GM19455 (cell line): ENCODE data around the gene SULT1C3.
"Not testable (repeated sequence)": the region's sequence is repeated elsewhere in the genome, so short reads cannot be mapped to it uniquely, and the experiment has no call there.

ENCODE experiments used
- ATAC-seq: cut with Tn5 transposase; IDR thresholded peaks from one replicate; pipeline ENCODE4 v1.9.1; 2021; ENCODE audit not compliant: unreplicated experiment

Gene SULT1C3

DNA sequence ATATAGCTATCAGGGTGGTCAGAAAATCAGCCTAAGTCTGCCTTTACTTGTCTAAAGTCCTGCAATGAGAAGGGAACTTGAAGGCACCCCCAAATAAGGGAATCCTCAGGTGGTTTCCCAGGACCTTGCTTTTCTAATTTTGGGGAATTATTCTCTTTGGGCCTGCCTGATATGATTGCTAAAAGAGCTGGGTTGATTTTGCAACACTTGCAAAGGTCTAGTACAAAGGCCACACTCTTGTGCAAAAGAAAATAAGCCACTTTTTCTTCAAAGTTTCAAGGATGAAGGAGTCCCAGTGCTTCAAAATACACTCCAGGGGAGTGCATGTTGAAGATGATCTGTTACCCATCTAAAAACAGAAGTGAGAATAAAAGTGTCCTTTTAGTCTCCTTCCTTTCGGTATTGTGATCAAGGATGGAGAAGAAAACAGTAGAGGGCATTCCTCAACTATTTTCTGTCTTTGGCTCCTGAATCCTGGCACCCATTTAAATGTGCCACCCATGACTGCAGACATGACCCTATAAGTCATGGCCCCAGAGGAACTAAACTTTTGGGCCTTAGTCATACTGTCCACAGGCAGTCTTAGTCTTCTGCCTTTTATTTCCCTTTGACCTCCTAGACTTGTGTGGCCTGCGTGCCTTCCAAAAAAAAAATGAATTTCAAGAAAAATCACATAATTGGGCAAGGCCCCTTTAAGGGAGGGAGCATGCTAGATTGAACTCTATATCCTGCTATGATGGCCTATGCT lies 5.1 kb downstream of the SULT1C3 start:
- ATAC-seq, result no peak

DNA sequence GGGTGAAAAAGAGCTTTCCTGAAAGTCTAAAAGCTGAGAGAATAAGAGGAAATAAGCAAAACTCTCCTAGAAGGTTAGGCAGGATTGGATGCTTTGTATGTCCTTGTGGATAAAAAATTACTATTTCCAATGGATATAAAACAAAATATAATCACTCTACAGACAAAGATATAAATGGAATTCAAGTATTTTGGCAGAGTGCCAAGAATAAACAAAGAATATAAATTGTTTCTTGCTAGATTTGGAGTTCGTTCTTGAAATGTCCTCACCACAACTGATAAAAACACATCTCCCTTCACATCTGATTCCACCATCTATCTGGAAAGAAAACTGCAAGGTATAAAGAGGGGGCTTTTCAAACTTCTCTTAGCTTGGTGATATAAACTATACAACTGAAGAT lies 13.3 kb downstream of the SULT1C3 start:
- no peak for ATAC-seq

GRCh38 chr2:108257757-108258331 lies 18.1 kb downstream of the SULT1C3 start:
- ATAC-seq, result no peak

GRCh38 chr2:108260773-108261172 lies 21.0 kb downstream of the SULT1C3 start:
- ATAC-seq, result no peak

DNA sequence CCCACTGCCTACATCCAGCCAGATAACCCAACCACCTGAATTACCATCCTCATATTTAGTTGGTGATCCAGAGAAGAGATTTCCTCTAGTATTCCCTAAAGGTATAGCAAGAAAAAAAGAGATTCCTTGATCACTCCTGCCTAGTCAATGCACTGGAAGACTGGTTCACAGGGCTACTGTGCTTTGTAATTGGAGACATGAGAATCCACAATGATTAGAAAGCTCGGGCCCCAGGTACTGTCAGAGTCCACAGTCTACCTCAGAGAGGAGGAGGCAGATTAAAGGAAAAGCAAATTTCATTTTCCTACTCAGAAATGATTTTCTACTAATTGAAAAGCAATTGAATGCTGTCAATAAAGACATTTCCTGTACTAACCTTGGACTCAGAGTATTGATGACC lies 22.3 kb downstream of the SULT1C3 start:
- no peak for ATAC-seq

DNA sequence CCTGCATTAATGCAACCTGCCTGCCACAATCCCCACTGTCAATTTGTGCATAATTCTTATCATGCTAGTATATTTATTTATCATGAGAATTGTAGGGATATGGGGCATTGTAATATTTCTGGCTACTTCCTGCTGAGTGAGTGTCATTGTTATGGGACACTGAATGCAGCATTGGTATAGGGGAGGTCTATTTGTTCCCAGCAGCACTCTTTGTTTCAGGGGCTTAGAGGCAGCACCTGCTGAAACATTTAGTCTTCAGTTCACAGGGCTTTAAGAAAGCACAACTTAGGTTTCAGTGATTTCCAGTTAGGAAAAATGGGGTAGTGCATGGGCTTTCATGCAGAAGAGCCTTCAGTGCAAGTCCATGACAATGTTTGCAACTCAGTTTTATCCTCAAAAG lies 23.6 kb downstream of the SULT1C3 start:
- no peak for ATAC-seq

GRCh38 chr2:108266218-108266617 lies 26.4 kb downstream of the SULT1C3 start:
- ATAC-seq, result no peak

GRCh38 chr2:108267101-108267500 lies 27.3 kb downstream of the SULT1C3 start:
- ATAC-seq, result no peak

DNA sequence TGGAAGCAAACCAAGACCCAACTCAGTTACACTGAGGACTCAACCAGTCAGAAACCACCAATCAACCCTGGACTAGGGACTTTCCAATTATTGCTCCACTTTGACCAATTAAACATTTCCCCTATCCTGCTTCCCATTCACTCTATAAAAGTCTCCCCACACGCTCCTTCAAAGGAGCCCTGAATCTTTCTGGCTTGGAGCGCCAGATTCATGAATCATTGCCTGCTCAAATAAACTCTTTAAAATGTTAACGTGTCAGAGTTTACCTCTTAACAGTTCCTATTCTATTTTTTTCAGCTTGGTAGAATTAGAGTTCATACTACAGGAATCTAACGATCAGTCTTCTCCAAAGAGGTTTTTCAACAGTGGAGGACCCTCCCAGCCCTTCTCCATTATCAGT lies 28.2 kb downstream of the SULT1C3 start:
- no peak for ATAC-seq

GRCh38 chr2:108270346-108270745 lies 30.6 kb downstream of the SULT1C3 start:
- no peak for ATAC-seq

- ATAC-seq, result no peak
These were observed 31.2 kb downstream of the SULT1C3 start for GRCh38 chr2:108270768-108271506.

DNA sequence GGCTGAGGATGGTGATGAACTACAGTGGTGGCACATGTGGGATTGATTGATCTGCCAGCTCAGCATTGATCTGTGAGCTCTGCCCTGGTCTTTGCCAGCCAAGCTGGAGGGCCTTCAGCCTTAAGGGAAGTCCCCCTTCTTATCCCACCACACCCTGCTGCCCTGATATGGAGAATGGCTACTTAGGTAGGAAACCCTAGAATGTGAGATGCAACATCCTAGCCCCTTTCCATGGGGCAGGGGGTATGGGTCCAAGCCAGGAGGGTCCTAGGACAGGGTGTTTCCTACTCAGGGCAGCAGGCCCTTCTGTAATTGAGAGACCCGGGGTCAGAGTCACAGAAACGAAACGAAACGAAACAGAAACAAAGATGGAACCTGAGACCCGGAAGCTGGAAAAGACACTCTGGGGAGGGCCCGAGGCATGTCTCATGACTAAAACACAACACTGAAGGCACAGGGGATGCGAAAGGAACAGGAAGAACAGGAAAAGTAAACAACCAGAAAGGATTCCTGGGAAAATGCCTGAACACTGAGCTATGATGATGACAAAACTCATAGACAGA lies 32.0 kb downstream of the SULT1C3 start:
- no peak for ATAC-seq

DNA sequence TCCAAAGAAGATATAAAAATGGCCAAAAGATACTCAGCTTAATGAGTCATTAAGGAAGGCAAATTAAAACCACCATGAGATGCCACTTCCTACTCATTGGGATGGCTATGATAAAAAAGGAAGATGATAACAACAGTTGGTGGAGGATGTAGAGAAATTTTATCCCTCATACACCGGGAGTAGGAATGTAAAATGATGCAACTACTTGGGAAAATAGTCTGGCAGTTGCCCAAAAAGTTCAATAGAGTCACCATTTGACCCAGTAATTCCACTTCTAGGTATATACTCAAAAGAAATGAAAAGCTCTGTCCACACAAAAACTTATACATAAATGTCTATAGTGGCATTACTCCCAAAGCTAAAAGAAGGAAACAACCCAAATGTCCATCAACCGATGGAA lies 38.9 kb downstream of the SULT1C3 start:
- no peak for ATAC-seq

DNA sequence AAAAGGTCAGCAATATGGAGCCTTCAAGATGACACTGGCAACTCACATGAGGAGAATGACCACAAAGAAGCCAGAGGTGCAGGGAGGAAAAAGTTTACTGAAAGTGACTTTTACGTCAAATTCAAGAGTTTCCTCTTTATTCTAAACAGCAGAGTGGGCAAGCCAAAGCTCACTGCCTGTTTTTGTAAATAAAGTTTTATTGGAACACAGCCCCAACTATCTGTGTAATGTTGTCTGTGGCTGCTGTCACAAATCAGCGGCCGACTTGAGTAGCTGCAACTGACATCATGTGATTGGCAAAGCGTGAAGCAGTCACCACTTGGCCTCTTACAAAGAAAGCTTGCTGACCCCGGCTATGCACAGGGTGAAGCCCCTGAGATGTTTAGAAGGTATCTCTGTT lies 39.7 kb downstream of the SULT1C3 start:
- ATAC-seq, result no peak

GRCh38 chr2:108280466-108280865 lies 40.7 kb downstream of the SULT1C3 start:
- ATAC-seq, result no peak

DNA sequence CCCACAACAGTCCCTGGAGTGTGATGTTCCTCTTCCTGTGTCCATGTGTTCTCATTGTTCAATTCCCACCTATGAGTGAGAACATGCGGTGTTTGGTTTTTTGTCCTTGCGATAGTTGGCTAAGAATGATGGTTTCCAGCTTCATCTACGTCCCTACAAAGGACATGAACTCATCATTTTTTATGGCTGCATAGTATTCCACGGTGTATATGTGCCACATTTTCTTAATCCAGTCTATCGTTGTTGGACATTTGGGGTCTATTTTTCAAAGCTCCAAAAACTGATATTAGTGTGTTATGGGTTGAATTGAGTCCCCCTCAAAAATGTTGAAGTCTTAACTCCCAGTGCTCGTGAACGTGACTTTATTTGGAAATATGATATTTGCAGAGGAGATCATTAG lies 44.8 kb downstream of the SULT1C3 start:
- ATAC-seq, result not testable (repeated sequence)

GRCh38 chr2:108285616-108286015 lies 45.8 kb downstream of the SULT1C3 start:
- ATAC-seq, result no peak

DNA sequence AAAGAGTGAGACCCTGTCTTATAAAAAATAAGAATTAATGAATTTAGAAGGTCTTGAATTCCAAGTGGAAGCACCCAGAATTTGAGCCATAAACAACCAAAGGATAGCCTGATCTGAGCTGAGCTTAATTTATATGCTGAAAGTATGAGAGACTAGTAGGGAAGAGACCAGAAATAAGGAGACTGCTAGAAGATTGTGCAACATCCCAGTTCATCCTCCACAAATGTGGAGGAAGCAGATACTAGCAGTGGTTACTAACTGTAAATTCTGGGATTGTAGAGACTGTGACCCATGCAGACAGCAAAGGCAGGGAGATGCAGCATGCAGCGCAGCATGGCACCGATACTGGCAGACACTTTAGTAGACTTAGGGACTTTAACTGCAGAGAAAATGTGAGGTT lies 47.4 kb downstream of the SULT1C3 start:
- no peak for ATAC-seq

DNA sequence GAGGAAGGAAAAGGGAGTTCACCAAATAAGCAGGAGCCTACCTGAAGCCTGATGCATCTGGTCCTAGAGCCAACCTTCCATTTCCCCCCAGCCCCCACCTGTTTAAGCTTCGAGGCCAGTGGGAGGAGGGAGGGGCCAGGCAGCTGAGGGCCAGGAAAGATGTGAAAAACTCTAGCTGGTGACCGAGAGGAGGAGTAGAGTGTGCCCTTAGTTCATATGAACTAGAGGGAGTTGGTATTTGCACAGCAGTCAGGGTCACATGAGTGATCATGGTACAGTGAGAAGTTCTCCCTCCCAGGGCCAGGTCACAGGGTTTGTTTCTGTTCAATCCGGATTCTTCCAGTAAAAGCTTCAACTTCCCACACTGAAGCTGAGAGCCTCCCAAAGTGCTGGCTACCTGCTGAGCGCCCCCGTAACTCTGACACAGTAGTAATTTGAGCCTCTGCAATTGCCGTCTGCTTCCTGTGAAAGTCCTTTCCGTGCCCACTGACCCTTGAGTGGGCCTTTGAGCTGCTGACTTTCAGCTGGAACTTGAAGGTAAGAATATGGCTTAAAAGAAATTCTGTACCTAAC lies 48.9 kb downstream of the SULT1C3 start, which contains the start of gene SULT1C2:
Gene SULT1C2, plus strand, starts transcription at position 362 of the 573 bp plus-strand sequence. CDS start 4,773 bp downstream, outside the sequence.
- no peak for ATAC-seq

- no peak for ATAC-seq
These were observed 54.1 kb downstream of the SULT1C3 start for GRCh38 chr2:108293850-108294249.

GRCh38 chr2:108297436-108298141 lies 57.8 kb downstream of the SULT1C3 start:
- no peak for ATAC-seq
